HG02840 (cell line): Measurements from ENCODE around the gene FAM228A.
"Not testable (repeated sequence)": the region's sequence is repeated elsewhere in the genome, so short reads cannot be mapped to it uniquely, and the experiment has no call there.

Source experiments
- ATAC-seq: cut with Tn5 transposase; IDR thresholded peaks from one replicate; pipeline ENCODE4 v1.9.1; 2021; ENCODE audit warnings: mild to moderate bottlenecking, moderate library complexity, moderate number of reproducible peaks; ENCODE audit not compliant: unreplicated experiment, low FRiP score

Gene FAM228A

GRCh38 chr2:24189551-24189950 lies 14.7 kb downstream of the FAM228A start:
- ATAC-seq, result no peak

GRCh38 chr2:24190503-24190902 lies 15.7 kb downstream of the FAM228A start:
- no peak for ATAC-seq

GRCh38 chr2:24191156-24191555 lies 16.3 kb downstream of the FAM228A start:
- no peak for ATAC-seq

- no peak for ATAC-seq
These were observed 17.0 kb downstream of the FAM228A start for GRCh38 chr2:24191848-24192247.

- not testable (repeated sequence) for ATAC-seq
These were observed 22.4 kb downstream of the FAM228A start for GRCh38 chr2:24197213-24197612.

- ATAC-seq, result no peak
These were observed 25.2 kb downstream of the FAM228A start for GRCh38 chr2:24199968-24200590.

GRCh38 chr2:24200799-24201198 lies 25.9 kb downstream of the FAM228A start:
- no peak for ATAC-seq

- ATAC-seq, result no peak
These were observed 28.4 kb downstream of the FAM228A start for GRCh38 chr2:24203029-24203786.

- ATAC-seq, result no peak
These were observed 28.9 kb downstream of the FAM228A start for GRCh38 chr2:24203787-24204150.

GRCh38 chr2:24204505-24204904 lies 29.7 kb downstream of the FAM228A start:
- ATAC-seq, result no peak

- ATAC-seq, result no peak
These were observed 30.3 kb downstream of the FAM228A start for GRCh38 chr2:24205131-24205530.

- ATAC-seq, result no peak
These were observed 31.4 kb downstream of the FAM228A start for GRCh38 chr2:24206242-24206641.

- ATAC-seq, result no peak
These were observed 31.9 kb downstream of the FAM228A start for GRCh38 chr2:24206714-24207113.

- ATAC-seq, result no peak
These were observed 32.5 kb downstream of the FAM228A start for GRCh38 chr2:24207359-24207758.

- no peak for ATAC-seq
These were observed 33.6 kb downstream of the FAM228A start for GRCh38 chr2:24208490-24208889.

GRCh38 chr2:24209389-24210105 lies 34.7 kb downstream of the FAM228A start:
- no peak for ATAC-seq

GRCh38 chr2:24210106-24210455 lies 35.2 kb downstream of the FAM228A start:
- ATAC-seq, result no peak

- ATAC-seq, result no peak
These were observed 35.9 kb downstream of the FAM228A start for GRCh38 chr2:24210723-24211122.

- no peak for ATAC-seq
These were observed 36.6 kb downstream of the FAM228A start for GRCh38 chr2:24211408-24211807.

GRCh38 chr2:24214880-24215279 lies 40.0 kb downstream of the FAM228A start:
- peak; percentile 91 for ATAC-seq

GRCh38 chr2:24220554-24221291 lies 45.9 kb downstream of the FAM228A start:
- ATAC-seq, result no peak
